ENCODE results near the gene LCE5A. TPM values are rescaled to one million over a fixed set of nuclear protein-coding genes. Genes with fewer than 3 reads are reported as not detected.

The LCE5A gene
- total and polyA plus RNA-seq, 4 donors = not detected

DNA sequence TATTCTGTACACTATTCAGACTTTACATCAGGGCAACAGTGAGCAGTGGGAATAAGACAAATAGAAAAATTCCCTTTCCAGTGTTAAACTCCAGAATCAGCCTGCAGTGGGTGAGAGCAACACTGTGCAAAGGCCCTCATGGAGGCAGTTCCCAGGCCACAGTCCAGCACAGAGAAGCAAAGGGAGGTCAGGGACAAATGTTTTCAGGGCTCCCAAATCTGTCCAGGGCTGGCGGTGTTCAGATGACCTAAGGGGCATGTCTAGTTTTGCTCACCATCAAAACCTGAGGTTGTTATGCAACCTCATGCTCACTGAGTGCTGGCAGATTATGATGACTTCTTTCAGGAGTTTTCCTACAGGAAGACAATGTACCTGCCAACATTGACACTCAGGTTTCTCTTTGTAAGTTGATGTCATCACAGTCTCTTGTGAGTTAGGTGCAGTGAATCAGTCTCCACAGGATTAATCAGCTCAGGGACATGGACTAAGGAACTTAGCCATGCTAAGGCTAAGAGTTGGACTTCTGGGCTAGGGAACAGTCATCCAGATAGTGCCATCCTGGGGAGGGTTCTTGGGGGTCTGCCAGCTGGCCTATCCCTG is 3.6 kb upstream of the LCE5A start:
- Histone ChIP-seq H3K4me3 (ENCODE audit: low read depth in 1 of 3, low read length in 3 of 3) (no peak overlapping the region), H3K9me3 (ENCODE audit: control insufficient read depth in 4 of 4, low read length in 3 of 4) (no peaks in the 10 kb centered on the region), H3K9ac (ENCODE audit: low read depth in 1 of 2, low read length in 2 of 2) (no peak overlapping the region), H3K4me1 (ENCODE audit: control insufficient read depth in 4 of 4, insufficient read depth in 4 of 4, low read length in 3 of 4) (peaks cover 0 to 3% (median 0%) of the 10 kb centered on the region in 4 donors), H3K27me3 (ENCODE audit: control insufficient read depth in 4 of 4, insufficient read depth in 4 of 4, low read length in 3 of 4) (peaks cover 0 to 8% (median 0%) of the 10 kb centered on the region in 4 donors), H3K36me3 (ENCODE audit: control insufficient read depth in 4 of 4, insufficient read depth in 3 of 4, low read depth in 1 of 4, low read length in 3 of 4) (no peaks in the 10 kb centered on the region), H3K27ac (ENCODE audit: low read depth in 1 of 2, low read length in 2 of 2) (no peak overlapping the region)
- TF ChIP-seq JUND (IDR thresholded peaks at IDR 0.05) (no peak), RAD21 (IDR thresholded peaks at IDR 0.05) (no peak), EGR1 (IDR thresholded peaks at IDR 0.05; ENCODE audit: low read depth in 2 of 2) (no peak), SP1 (IDR thresholded peaks at IDR 0.05) (no peak), RXRA (IDR thresholded peaks at IDR 0.05) (no peak), HNF4G (IDR thresholded peaks at IDR 0.05) (no peak), FOXA1 (IDR thresholded peaks at IDR 0.05) (no peak), NR2F2 (IDR thresholded peaks at IDR 0.05) (no peak), GABPA (IDR thresholded peaks at IDR 0.05 in 1 of 2, conservative IDR thresholded peaks at IDR 0.05 in 1 of 2) (no peak), YY1 (IDR thresholded peaks at IDR 0.05) (no peak), TAF1 (conservative IDR thresholded peaks at IDR 0.05) (no peak), CTCF (IDR thresholded peaks at IDR 0.05; ENCODE audit: low read depth, low read length, missing input control) (no peak), MAX (IDR thresholded peaks at IDR 0.05) (no peak), HNF4A (conservative IDR thresholded peaks at IDR 0.05) (no peak)
- TF ChIP-seq, protein P1, sequence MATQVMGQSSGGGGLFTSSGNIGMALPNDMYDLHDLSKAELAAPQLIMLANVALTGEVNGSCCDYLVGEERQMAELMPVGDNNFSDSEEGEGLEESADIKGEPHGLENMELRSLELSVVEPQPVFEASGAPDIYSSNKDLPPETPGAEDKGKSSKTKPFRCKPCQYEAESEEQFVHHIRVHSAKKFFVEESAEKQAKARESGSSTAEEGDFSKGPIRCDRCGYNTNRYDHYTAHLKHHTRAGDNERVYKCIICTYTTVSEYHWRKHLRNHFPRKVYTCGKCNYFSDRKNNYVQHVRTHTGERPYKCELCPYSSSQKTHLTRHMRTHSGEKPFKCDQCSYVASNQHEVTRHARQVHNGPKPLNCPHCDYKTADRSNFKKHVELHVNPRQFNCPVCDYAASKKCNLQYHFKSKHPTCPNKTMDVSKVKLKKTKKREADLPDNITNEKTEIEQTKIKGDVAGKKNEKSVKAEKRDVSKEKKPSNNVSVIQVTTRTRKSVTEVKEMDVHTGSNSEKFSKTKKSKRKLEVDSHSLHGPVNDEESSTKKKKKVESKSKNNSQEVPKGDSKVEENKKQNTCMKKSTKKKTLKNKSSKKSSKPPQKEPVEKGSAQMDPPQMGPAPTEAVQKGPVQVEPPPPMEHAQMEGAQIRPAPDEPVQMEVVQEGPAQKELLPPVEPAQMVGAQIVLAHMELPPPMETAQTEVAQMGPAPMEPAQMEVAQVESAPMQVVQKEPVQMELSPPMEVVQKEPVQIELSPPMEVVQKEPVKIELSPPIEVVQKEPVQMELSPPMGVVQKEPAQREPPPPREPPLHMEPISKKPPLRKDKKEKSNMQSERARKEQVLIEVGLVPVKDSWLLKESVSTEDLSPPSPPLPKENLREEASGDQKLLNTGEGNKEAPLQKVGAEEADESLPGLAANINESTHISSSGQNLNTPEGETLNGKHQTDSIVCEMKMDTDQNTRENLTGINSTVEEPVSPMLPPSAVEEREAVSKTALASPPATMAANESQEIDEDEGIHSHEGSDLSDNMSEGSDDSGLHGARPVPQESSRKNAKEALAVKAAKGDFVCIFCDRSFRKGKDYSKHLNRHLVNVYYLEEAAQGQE (IDR thresholded peaks at IDR 0.05) = no peak
- TF ChIP-seq, protein P2, sequence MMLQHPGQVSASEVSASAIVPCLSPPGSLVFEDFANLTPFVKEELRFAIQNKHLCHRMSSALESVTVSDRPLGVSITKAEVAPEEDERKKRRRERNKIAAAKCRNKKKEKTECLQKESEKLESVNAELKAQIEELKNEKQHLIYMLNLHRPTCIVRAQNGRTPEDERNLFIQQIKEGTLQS (IDR thresholded peaks at IDR 0.05) = no peak
- 35% methylated on average over 1 of the region's 1 CpG for WGBS
- DNase-seq (ENCODE audit: low spot score) = no peak

- no peak for DNase-seq (ENCODE audit: low spot score)
- no peak overlapping the region for H3K4me3 ChIP-seq (ENCODE audit: low read depth in 1 of 3, low read length in 3 of 3)
- H3K27me3 ChIP-seq (ENCODE audit: control insufficient read depth in 4 of 4, insufficient read depth in 4 of 4, low read length in 3 of 4) = peaks cover 0 to 25% (median 4%) of the 10 kb centered on the region in 4 donors
- H3K36me3 ChIP-seq (ENCODE audit: control insufficient read depth in 4 of 4, insufficient read depth in 3 of 4, low read depth in 1 of 4, low read length in 3 of 4) = no peaks in the 10 kb centered on the region
- H3K9ac ChIP-seq (ENCODE audit: low read depth in 1 of 2, low read length in 2 of 2) = no peak overlapping the region
- H3K9me3 ChIP-seq (ENCODE audit: control insufficient read depth in 4 of 4, low read length in 3 of 4) = no peaks in the 10 kb centered on the region
- TF ChIP-seq HNF4A (conservative IDR thresholded peaks at IDR 0.05) (no peak), SP1 (IDR thresholded peaks at IDR 0.05) (no peak), EGR1 (IDR thresholded peaks at IDR 0.05; ENCODE audit: low read depth in 2 of 2) (no peak), RXRA (IDR thresholded peaks at IDR 0.05) (no peak), MAX (IDR thresholded peaks at IDR 0.05) (no peak), HNF4G (IDR thresholded peaks at IDR 0.05) (no peak), YY1 (IDR thresholded peaks at IDR 0.05) (no peak), TAF1 (conservative IDR thresholded peaks at IDR 0.05) (no peak), RAD21 (IDR thresholded peaks at IDR 0.05) (no peak), JUND (IDR thresholded peaks at IDR 0.05) (no peak)
- TF ChIP-seq, protein P2 (IDR thresholded peaks at IDR 0.05) = no peak
- TF ChIP-seq, protein P1 (IDR thresholded peaks at IDR 0.05) = no peak
- no peak overlapping the region for H3K27ac ChIP-seq (ENCODE audit: low read depth in 1 of 2, low read length in 2 of 2)
- peaks cover 0 to 10% (median 5%) of the 10 kb centered on the region in 4 donors for H3K4me1 ChIP-seq (ENCODE audit: control insufficient read depth in 4 of 4, insufficient read depth in 4 of 4, low read length in 3 of 4)
- 80% methylated on average over 5 of the region's 5 CpGs for WGBS
Measured at GRCh38 chr1:152511596-152511995, 993 bp downstream of the LCE5A start.
